ENCODE measurements around the gene CDK6.

The CDK6 gene

GRCh38 chr7:92647011-92647625, 189.3 kb downstream of the CDK6 start:
- no peak for TF ChIP-seq MYC (IDR thresholded peaks at IDR 0.05; ENCODE audit: low read depth, low read length)
- no peak for TF ChIP-seq CTCF (IDR thresholded peaks at IDR 0.05; ENCODE audit: low read depth, low read length)
- no peak for TF ChIP-seq MAX (IDR thresholded peaks at IDR 0.05; ENCODE audit: low read depth, low read length)
- no peak for TF ChIP-seq POLR2A (IDR thresholded peaks at IDR 0.05; ENCODE audit: extremely low read depth, insufficient read length)
- no peak for DNase-seq (ENCODE audit: low read depth)
- H3K4me3 ChIP-seq (ENCODE audit: low read depth, low read length), result no peak overlapping the region

- TF ChIP-seq CTCF (IDR thresholded peaks at IDR 0.05; ENCODE audit: low read depth, low read length) (no peak), POLR2A (IDR thresholded peaks at IDR 0.05; ENCODE audit: extremely low read depth, insufficient read length) (no peak), MYC (IDR thresholded peaks at IDR 0.05; ENCODE audit: low read depth, low read length) (no peak), MAX (IDR thresholded peaks at IDR 0.05; ENCODE audit: low read depth, low read length) (no peak)
- no peak overlapping the region for H3K4me3 ChIP-seq (ENCODE audit: low read depth, low read length)
- DNase-seq (ENCODE audit: low read depth), result peak; percentile 28
Observed at GRCh38 chr7:92645114-92646061, 191.0 kb downstream of the CDK6 start.

GRCh38 chr7:92644406-92645113, 191.8 kb downstream of the CDK6 start:
- no peak overlapping the region for H3K4me3 ChIP-seq (ENCODE audit: low read depth, low read length)
- TF ChIP-seq POLR2A (IDR thresholded peaks at IDR 0.05; ENCODE audit: extremely low read depth, insufficient read length) (no peak), CTCF (IDR thresholded peaks at IDR 0.05; ENCODE audit: low read depth, low read length) (no peak), MAX (IDR thresholded peaks at IDR 0.05; ENCODE audit: low read depth, low read length) (no peak)
- no peak for DNase-seq (ENCODE audit: low read depth)

- no peak for DNase-seq (ENCODE audit: low read depth)
- H3K4me3 ChIP-seq (ENCODE audit: low read depth, low read length), result no peak overlapping the region
- TF ChIP-seq MYC (IDR thresholded peaks at IDR 0.05; ENCODE audit: low read depth, low read length) (no peak), CTCF (IDR thresholded peaks at IDR 0.05; ENCODE audit: low read depth, low read length) (no peak)
Observed at GRCh38 chr7:92643821-92644220, 192.6 kb downstream of the CDK6 start.

- TF ChIP-seq POLR2A (IDR thresholded peaks at IDR 0.05; ENCODE audit: extremely low read depth, insufficient read length) (no peak), CTCF (IDR thresholded peaks at IDR 0.05; ENCODE audit: low read depth, low read length) (no peak), MAX (IDR thresholded peaks at IDR 0.05; ENCODE audit: low read depth, low read length) (no peak), MYC (IDR thresholded peaks at IDR 0.05; ENCODE audit: low read depth, low read length) (no peak)
- H3K4me3 ChIP-seq (ENCODE audit: low read depth, low read length), result no peak overlapping the region
- DNase-seq (ENCODE audit: low read depth), result peak; percentile 79
Observed at GRCh38 chr7:92641921-92642511, 194.4 kb downstream of the CDK6 start.

Data from NB4 (cell line).